Right forelimb (tissue), 1 donor: Measurements from ENCODE around the gene GPR39.
"Not testable (repeated sequence)": the region's sequence is repeated elsewhere in the genome, so short reads cannot be mapped to it uniquely, and the experiment has no call there.

Experiments used
- DNase-seq: peaks from one replicate; pipeline ENCODE4 v3.0.0-alpha.2; 2018

Gene GPR39

DNA sequence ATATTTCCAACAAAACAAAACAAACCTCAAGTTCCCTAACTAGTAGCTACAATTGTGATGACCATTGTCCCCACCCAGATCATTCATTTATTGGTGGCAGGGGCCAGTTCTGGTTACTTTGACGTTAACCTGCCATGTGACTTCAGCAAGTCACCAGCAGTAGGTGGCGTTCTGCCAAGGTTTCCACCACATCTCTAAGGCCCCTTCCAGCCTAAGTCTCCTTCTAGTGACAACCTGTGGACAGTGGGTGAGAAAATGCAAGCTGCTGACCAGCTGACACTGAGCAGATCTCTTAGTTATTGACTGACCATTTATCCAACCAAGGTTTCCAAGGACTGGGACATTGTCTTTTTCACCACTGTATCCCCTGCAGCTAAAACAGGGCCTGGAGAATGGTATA lies 98.4 kb downstream of the GPR39 start:
- DNase-seq = no peak

DNA sequence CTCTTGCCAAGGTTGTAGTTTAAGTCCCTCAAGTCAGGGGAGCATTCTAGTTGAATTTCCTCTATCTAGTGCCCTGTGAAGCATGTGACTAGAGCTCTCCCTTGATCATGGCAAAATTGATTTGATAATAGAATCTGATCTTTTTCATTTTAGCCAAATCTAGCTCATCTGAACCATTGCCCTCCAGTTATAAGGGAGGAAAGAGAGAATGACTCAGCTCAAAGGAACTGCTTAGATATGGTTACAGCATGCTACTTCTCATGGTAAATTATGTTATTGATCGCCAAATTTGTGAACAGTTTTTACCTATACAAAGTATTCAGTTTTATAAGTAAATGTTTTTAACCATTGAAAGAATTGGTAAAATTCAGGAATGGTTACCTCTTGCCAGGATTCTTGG lies 100.8 kb downstream of the GPR39 start:
- DNase-seq = no peak

DNA sequence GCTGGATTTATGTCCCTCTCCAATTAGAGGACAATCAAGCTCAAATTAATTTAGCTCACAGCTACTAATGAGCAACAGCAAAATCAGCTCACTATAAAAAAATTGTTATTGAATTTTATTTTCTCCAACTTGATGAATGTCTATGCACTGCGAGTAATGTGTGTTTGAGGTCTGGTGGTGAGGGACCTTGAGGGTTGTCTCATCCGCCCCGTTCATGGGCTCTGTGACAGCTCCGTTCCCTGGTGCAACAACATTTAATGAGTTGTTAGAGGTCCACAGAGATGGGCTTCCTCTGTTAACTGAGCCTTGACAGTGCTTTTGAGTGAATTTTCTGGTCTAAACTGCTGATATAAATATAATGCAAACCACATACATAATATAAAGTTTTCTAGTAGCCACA lies 101.7 kb downstream of the GPR39 start:
- DNase-seq = no peak

DNA sequence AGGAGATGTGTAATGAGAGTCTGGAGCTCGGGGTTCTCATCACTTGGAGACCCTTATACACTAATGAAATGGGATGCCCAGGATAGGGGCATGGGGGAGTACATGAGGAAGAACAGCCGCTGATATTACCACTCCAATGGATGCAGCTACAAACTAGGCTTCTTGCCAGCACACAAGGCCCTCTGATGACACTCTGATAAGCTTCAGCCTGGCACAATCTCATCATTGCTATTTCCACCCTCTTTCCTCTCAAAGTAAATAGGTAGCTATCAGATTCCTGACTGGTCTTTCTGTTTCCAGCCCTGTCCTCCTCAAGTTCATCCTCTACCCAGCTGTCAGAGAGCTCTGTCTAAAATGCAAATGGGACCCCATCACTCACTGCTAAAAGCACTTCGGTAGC lies 103.0 kb downstream of the GPR39 start:
- no peak for DNase-seq

DNA sequence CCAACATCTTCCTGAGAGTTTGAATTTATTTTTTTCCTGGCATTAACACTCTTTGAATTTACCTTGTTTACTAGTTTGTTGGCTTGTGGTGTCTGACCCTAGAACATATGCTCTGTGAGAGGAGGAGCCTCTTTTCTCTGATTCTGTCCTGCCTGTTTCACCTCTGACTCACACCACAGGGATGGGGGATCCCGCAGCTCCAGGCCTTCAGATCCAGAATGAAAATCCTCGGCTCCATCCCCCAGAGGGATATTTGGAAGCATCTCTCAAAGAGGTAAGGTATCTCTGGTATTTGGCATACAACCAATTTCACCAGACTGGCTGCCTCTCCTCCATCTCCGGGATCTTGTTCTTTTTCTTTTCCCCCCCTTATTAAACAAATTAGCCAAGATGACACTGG lies 104.7 kb downstream of the GPR39 start:
- DNase-seq = no peak

DNA sequence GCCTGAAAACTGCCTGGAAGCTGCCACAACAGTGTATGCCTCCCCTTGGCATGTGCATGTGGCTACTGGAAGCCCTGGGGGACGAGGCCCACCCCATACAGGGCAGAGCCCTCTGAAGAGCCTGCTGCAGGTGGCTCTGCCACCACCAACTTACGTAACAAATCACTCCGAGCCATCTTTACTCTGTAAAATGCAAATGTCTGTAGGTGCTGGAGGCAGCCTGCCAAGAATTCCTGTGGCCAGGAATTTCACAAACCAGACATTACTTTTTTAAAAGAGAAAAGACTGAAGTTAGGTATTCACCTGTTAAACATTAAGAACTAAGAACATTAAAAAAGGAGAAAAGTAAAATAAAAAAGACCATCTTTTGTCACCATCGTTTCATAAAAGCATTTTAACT lies 106.3 kb downstream of the GPR39 start:
- DNase-seq = no peak

DNA sequence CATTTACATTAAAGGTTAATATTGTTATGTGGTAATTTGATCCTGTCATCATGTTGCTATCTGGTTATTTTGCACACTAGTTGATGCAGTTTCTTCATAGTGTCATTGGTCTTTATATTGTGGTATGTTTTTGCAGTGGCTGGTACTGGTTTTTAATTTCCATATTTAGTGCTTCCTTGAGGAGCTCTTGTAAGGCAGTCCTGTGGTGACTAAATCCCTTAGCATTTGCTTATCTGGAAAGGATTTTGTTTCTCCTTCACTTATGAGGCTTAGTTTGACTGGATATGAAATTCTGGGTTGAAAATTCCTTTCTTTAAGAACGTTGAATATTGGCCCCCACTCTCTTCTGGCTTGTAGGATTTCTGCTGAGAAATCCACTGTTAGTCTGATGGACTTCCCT lies 120.5 kb downstream of the GPR39 start:
- DNase-seq = not testable (repeated sequence)

GRCh38 chr2:132538331-132538855 lies 121.8 kb downstream of the GPR39 start:
- no peak for DNase-seq

DNA sequence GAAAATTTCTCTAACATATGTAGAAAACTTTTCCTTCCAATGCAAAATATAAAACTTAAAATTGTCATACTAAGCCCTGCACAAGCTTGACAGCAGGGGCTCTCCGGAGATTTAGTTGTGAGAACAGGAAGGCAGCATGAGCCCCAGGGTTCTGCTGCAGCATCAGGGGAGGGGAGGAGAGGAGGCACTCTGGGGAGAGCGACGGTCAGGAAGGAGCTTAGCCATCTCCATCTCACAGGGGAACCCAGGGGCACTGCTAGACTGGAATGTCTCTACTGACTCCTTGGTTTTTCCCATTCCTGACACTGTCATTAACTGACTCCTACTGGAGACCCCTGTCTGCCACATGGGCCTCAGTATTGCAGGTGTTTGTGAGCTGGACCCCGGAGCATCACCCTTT lies 123.6 kb downstream of the GPR39 start:
- DNase-seq = peak; percentile 32

DNA sequence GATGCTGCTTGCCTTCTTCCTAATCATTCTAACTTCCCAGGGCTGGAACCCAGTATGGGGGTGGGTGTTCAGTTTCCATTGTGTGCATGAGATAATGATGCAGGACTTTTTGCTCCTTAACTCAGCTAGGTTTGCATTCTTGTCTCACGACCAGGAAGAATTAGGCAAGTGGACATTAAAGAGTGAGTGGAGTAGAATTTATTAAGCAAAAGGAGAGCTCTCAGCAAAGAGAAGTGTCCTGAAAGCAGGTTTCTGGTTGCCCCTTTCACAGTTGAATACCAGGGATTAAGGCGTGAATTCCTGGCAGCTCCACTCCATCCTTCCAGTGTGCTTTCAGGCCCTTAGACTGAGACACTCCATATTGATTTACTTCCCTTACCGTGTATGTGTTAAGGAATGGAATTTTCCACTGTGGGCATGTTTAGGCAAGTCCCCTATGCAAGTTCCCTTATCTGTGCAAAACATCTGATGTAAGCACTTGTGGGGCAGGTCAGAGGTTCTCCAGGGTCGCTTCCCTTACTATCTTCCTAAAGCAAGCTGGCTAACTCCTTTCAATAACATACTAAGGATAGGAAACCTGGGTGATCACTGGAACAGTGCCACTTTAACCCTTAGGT lies 126.5 kb downstream of the GPR39 start:
- DNase-seq = no peak

DNA sequence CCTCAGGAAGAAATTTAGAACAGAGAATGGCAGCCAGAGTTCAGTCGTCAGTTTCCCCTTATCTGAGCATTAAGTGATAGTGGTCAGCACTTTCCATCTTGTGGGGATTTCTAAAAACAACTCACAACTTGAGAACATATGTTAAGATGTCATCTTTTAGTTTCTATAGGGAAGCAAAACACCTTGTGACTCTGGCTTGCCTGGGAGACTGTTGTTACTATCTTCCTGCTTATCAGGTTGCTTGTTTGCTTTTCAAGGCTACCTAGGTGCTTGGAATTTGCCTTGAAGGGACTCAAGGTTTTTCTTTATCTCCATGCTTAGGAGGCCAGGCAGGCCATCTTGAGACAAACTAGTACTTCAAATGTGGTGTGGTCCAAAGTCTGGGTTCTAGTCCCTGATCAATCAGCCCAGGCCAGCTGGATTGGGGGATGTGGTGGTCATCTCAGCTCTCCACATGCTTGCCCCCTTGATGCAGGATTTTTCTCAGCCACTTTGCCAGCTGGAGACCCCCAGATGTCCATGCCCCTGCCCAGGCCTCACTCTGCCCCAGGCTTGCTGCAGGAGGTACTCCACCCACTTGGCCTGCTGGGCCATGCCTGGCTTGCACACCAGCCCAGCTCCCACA lies 127.5 kb downstream of the GPR39 start:
- DNase-seq = no peak

DNA sequence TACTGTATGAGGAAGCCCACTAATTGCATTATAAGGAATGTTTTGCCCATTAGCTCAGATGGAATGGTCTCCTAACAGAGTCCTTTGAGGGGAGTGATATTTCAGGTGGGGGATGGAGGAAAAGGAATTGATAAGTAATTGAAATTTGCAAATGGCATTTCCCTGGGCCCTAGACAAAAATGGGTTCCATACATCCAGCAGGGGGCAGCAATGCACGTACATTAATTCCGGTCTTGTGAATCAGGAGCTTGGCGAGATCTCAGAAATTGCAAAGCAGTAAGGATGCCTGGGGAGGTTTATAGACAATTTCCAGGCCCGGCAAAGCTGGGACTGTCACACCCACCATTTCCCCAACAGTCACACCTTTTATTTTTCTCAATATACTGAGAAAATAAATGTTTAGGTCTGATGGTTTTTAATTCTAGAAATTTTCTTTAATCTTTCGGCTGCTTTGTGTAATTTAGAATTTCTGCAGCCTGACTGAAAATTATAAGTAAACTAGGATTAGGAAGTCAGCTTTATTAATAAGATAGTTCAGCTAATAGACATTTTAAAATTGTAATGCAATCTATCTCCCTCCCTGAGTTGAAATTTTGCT lies 130.6 kb downstream of the GPR39 start:
- DNase-seq = peak; percentile 86

GRCh38 chr2:132549935-132550670 lies 133.5 kb downstream of the GPR39 start:
- no peak for DNase-seq

DNA sequence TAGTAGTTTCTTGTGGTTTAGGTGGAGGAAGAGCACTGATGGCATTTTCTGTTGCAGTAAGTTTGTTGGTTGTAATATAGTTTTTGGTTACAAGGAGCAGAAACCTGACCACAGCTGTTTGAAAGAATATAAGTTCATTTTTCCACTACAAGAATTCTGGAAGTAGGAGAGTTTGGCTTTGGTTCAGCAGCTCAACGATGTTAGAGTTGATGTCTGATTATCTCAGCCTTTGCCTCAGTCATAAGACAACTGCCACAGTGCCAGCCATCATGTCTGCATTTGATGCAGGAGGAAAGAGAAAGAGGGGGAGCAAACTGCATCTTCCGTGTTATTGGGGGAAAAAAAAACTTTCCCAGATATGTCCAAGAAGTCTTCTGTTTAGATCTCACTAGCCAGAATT lies 134.3 kb downstream of the GPR39 start:
- DNase-seq = no peak

- no peak for DNase-seq
These were observed 141.1 kb downstream of the GPR39 start for GRCh38 chr2:132557694-132558093.

- DNase-seq = no peak
These were observed 142.7 kb downstream of the GPR39 start for GRCh38 chr2:132559326-132559725.

DNA sequence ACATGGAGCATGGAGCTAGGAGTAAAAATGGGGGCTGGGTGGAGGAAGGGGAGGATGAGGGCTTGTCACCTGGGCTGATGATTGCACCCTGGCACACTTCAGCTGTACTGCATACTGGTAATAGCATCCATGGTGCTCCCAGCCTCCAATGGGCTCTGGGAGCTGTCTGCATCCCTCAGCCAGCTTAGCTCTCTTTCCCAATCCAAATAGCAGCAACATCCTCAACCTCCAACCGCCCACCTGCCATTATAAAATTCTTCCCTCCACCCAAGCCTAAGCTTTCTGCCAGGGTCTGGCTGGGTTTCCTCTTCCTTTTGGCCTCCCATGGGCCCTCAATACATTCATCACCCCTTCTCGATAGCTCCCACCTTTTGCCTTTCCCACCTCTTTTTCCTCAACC lies 143.3 kb downstream of the GPR39 start:
- no peak for DNase-seq

DNA sequence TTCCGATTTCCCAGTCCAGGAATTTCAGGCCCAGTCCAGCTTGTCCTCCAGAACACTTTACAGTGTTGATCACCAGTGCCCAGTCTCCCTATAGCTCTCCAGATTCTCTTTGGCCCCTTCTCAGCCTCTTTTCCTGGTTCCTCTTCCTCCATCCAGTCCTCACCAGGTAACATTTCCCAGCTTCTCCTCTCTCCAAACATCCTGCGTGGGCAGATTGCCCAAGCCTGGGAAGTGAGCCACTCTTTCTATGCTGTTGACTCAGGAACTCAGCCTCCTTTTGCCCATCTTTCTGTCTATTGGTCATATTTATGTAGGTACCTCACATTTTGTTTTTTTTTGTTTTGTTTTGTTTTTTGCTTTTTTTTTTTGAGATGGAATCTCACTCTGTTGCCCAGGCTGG lies 144.0 kb downstream of the GPR39 start:
- no peak for DNase-seq

DNA sequence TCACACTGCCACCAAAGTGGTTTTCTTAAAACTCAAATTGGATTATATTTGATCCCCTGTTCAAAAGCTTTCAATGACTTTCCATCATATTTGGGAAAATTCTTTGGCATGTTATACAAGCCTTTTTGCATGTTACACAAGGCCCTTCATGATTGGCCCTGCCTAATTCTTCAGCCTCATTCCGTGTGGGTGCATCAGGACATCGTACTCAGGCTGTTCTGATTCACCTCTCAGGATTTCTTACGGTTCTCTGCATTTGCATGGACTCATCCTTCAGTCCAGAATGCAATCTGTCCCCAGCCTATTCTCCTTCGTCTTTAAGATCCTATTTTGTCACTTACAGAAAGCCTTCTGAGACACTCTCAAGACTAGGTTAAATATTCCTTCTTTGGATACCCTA lies 145.6 kb downstream of the GPR39 start:
- no peak for DNase-seq

GRCh38 chr2:132564065-132564464 lies 147.5 kb downstream of the GPR39 start:
- no peak for DNase-seq

DNA sequence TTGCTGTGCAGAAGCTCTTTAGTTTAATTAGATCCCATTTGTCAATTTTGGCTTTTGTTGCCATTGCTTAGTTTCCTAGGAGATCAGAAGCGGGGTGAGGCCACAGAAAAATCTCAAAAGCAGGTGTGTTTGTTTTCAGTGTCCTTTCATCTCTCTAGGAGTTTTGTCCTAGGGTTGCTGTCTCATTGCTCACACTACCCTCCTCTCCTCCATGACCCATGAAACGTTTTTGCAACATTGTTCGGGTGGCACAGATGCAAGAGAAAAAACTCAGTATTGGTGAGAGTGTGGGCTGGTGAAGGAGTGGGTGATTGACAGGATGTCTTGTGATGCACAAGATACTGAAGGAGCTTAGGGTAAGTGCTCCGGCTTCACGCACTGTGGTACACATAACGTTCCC lies 149.8 kb downstream of the GPR39 start:
- no peak for DNase-seq

DNA sequence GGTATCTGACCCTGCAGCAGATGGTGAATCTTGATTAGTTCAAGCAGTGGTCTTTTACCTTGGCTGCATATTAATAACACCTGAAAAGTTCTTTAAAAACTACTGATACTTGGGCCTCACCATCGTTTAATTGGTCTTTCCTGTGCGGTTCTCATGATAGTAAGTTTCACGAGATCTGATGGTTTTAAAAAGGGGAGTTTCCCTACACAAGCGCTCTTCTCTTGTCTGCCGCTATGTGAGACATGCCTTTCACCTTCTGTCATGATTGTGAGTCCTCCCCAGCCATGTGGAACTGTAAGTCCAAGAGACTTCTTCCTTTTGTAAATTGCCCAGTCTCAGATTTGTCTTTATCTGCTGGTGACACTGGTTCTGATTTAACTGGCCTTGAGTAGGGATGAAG lies 151.1 kb downstream of the GPR39 start:
- no peak for DNase-seq

- DNase-seq = no peak
These were observed 152.1 kb downstream of the GPR39 start for GRCh38 chr2:132568656-132569055.
